SU-DHL-6 (cell line): ENCODE results near the gene DUOXA1.

Experiments used
- H2AFZ ChIP-seq: fragments of 200-600 bp; sonication (generic); 2 replicates; pipeline ENCODE4 v1.6.1; 2014; ENCODE audit warnings: low read depth, mild to moderate bottlenecking, moderate library complexity, mixed read lengths, antibody characterized with exemption, low read length; ENCODE audit not compliant: severe bottlenecking
- H3F3A ChIP-seq: fragments of 200-600 bp; shearing (Covaris generic); 2 replicates; pipeline ENCODE4 v1.6.0; 2016; ENCODE audit warnings: antibody characterized with exemption, mild to moderate bottlenecking; ENCODE audit not compliant: insufficient read depth
- H3K27ac ChIP-seq: fragments of 200-600 bp; sonication (generic); 2 replicates; pipeline ENCODE4 v1.5.1; 2016; ENCODE audit warnings: low read depth, mild to moderate bottlenecking, low read length, moderate library complexity, mixed read lengths
- H3K27me3 ChIP-seq: fragments of 200-600 bp; sonication (generic), shearing (Covaris generic); 2 replicates; pipeline ENCODE4 v1.6.0; 2014; ENCODE audit warnings: mild to moderate bottlenecking, low read length
- H3K36me3 ChIP-seq: fragments of 200-600 bp; sonication (generic); 2 replicates; pipeline ENCODE4 v1.6.1; 2014; ENCODE audit warnings: mild to moderate bottlenecking, low read length, mixed read lengths
- H3K4me2 ChIP-seq: fragments of 300-600, 200-600 bp; shearing (Covaris generic), sonication (generic); 2 replicates; pipeline ENCODE4 v1.6.0; 2014; ENCODE audit warnings: low read length, low read depth, mild to moderate bottlenecking; ENCODE audit not compliant: poor library complexity, severe bottlenecking
- H3K4me3 ChIP-seq: fragments of 200-600 bp; sonication (generic); 2 replicates; pipeline ENCODE4 v1.5.1; 2014; ENCODE audit warnings: antibody characterized with exemption, low read length, mild to moderate bottlenecking, mixed read lengths; ENCODE audit not compliant: insufficient read depth, poor library complexity, severe bottlenecking
- H3K79me2 ChIP-seq: fragments of 200-600 bp; sonication (generic); 2 replicates; pipeline ENCODE4 v1.6.1; 2014; ENCODE audit warnings: mild to moderate bottlenecking, low read length, moderate library complexity; ENCODE audit not compliant: insufficient read depth
- H3K9ac ChIP-seq: fragments of 200-600 bp; sonication (generic); 2 replicates; pipeline ENCODE4 v1.7.0; 2014; ENCODE audit warnings: mild to moderate bottlenecking, low read length
- H3K9me2 ChIP-seq: fragments of 200-600 bp; sonication (generic); replicated peaks from 2 replicates; pipeline ENCODE4 v1.6.1; 2014; ENCODE audit warnings: low read length; ENCODE audit not compliant: insufficient read depth
- H3K9me3 ChIP-seq: fragments of 200-600 bp; sonication (generic); 2 replicates; pipeline ENCODE4 v1.6.1; 2014; ENCODE audit warnings: low read length, mixed read lengths; ENCODE audit not compliant: insufficient read depth
- H4K20me1 ChIP-seq: fragments of 200-600 bp; sonication (generic); 2 replicates; pipeline ENCODE4 v1.6.1; 2014; ENCODE audit warnings: low read depth, mild to moderate bottlenecking, antibody characterized with exemption, low read length, moderate library complexity, mixed read lengths
- CTCF ChIP-seq: fragments of 200-600 bp; sonication (generic); IDR thresholded peaks from one replicate; pipeline ENCODE4 v1.5.1; 2017; ENCODE audit warnings: antibody characterized with exemption, mild to moderate bottlenecking, low read length, moderate library complexity; ENCODE audit not compliant: insufficient read depth, poor library complexity, severe bottlenecking
- EZH2phosphoT487 ChIP-seq: fragments of 200-600 bp; sonication (generic), shearing (Covaris generic); conservative IDR thresholded peaks from 2 replicates; pipeline ENCODE4 v1.6.1; 2018; ENCODE audit warnings: mild to moderate bottlenecking, antibody characterized with exemption, low read length, moderate library complexity, mixed read lengths

DUOXA1 gene

DNA sequence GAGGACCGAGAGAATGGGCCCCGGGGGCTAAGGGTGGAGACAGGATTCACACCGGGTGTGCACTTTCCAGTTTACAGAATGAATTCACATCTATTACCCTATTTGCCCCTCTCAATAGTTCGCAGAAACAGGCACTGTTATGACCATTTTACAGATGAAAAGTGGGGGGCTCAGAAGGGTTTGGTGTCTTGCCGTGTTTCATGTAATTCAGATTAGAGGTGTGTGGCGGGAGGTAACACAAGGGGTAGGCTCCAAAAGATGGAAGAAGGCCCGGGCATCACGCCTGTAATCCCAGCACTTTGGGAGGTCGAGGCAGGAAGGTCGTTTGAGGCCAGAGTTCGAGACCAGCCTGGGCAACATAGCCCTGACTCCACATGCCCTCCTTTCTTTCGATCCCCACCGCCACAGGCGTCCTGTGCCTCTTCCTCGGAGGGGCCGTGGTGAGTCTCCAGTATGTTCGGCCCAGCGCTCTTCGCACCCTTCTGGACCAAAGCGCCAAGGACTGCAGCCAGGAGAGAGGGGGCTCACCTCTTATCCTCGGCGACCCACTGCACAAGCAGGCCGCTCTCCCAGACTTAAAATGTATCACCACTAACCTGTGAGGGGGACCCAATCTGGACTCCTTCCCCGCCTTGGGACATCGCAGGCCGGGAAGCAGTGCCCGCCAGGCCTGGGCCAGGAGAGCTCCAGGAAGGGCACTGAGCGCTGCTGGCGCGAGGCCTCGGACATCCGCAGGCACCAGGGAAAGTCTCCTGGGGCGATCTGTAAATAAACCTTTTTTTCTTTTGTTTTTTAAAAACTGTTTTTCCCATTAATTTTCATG is 12.2 kb downstream of the DUOXA1 start:
- Histone ChIP-seq H3K4me2 (no peak overlapping the region), H3K27me3 (no peaks in the 10 kb centered on the region), H3K27ac (no peak overlapping the region), H3K36me3 (no peaks in the 10 kb centered on the region), H3K9ac (no peak overlapping the region), H3K9me2 (no peaks in the 10 kb centered on the region), H2AFZ (no peak overlapping the region), H3K9me3 (no peaks in the 10 kb centered on the region), H4K20me1 (no peaks in the 10 kb centered on the region), H3K4me3 (no peak overlapping the region), H3K79me2 (no peaks in the 10 kb centered on the region), H3F3A (no peaks in the 10 kb centered on the region)
- TF ChIP-seq EZH2phosphoT487 (no peak), CTCF (no peak)

GRCh38 chr15:45116482-45117307 is 13.0 kb downstream of the DUOXA1 start:
- Histone ChIP-seq H3K27ac (no peak overlapping the region), H2AFZ (no peak overlapping the region), H3K9me2 (no peaks in the 10 kb centered on the region), H3K9ac (no peak overlapping the region), H3K27me3 (no peaks in the 10 kb centered on the region), H3K9me3 (no peaks in the 10 kb centered on the region), H3K36me3 (no peaks in the 10 kb centered on the region), H4K20me1 (no peaks in the 10 kb centered on the region), H3K4me2 (no peak overlapping the region), H3F3A (no peaks in the 10 kb centered on the region), H3K4me3 (no peak overlapping the region), H3K79me2 (no peaks in the 10 kb centered on the region)
- no peak for TF ChIP-seq EZH2phosphoT487
- no peak for TF ChIP-seq CTCF

- TF ChIP-seq CTCF: no peak
- no peak for TF ChIP-seq EZH2phosphoT487
- Histone ChIP-seq H3K27me3 (no peaks in the 10 kb centered on the region), H3K4me2 (no peak overlapping the region)
Measured at GRCh38 chr15:45116006-45116481, 13.6 kb downstream of the DUOXA1 start.

More at GRCh38 chr15:45116006-45116481, 13.6 kb downstream of the DUOXA1 start:
- Histone ChIP-seq H3K9ac (no peak overlapping the region), H3F3A (no peaks in the 10 kb centered on the region), H3K27ac (no peak overlapping the region), H3K36me3 (no peaks in the 10 kb centered on the region), H3K4me3 (no peak overlapping the region), H3K9me3 (no peaks in the 10 kb centered on the region), H4K20me1 (no peaks in the 10 kb centered on the region), H2AFZ (no peak overlapping the region), H3K9me2 (no peaks in the 10 kb centered on the region), H3K79me2 (no peaks in the 10 kb centered on the region)
